Measurements from ENCODE around the gene PTPRM.

Gene PTPRM

DNA sequence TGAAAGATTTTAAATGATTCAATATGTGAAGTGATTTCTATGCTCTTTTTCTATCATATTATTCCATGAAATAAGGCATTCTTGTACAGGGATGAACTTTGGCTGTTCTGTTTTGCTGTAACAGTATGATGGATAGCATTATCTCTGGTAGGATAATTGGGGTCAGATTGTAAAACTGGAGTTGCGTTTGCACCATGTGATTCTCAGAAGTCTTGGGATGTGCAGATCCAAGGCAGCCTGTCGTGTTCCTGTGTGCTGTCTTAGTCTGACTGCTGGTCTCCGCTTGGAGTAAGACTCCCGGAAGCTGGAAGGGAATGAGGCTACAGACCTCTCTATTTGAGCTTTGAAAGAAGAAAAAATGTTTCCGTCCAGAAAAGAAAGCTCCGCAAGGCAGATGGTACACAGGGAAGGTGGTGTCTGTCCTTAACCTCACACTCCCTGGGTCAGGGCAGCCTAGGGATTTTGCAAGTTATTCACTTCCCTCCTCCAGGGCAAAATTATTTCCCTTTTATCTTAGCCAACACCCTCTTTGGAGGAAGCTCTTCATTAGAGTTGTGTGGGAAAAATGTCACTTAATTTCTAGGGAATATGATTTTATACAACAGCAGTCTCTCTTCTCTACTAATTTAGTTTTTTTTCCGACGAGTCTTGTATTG is 250.6 kb downstream of the PTPRM start:
- Histone ChIP-seq H3K36me3 (ENCODE audit: insufficient read depth, low read length) (no peaks in the 10 kb centered on the region), H3K9me3 (ENCODE audit: insufficient read depth, low read length, severe bottlenecking) (peaks cover 17% of the 10 kb centered on the region), H3K27me3 (ENCODE audit: insufficient read depth, low read length, poor library complexity) (no peaks in the 10 kb centered on the region), H3K79me2 (ENCODE audit: insufficient read depth, low read length) (no peaks in the 10 kb centered on the region), H3K27ac (ENCODE audit: low read length) (no peak overlapping the region), H4K20me1 (ENCODE audit: insufficient read depth, low read length) (no peaks in the 10 kb centered on the region), H3K4me1 (ENCODE audit: insufficient read depth, low read length) (no peaks in the 10 kb centered on the region), H3K4me3 (ENCODE audit: low read depth in 1 of 2, low read length in 2 of 2) (no peak overlapping the region), H3K9ac (ENCODE audit: low read depth, low read length) (no peak overlapping the region), H3K4me2 (ENCODE audit: insufficient read depth, low read length) (no peak overlapping the region), H2AFZ (ENCODE audit: low read depth, low read length) (no peak overlapping the region)
- no peak for DNase-seq
- TF ChIP-seq, protein P1, sequence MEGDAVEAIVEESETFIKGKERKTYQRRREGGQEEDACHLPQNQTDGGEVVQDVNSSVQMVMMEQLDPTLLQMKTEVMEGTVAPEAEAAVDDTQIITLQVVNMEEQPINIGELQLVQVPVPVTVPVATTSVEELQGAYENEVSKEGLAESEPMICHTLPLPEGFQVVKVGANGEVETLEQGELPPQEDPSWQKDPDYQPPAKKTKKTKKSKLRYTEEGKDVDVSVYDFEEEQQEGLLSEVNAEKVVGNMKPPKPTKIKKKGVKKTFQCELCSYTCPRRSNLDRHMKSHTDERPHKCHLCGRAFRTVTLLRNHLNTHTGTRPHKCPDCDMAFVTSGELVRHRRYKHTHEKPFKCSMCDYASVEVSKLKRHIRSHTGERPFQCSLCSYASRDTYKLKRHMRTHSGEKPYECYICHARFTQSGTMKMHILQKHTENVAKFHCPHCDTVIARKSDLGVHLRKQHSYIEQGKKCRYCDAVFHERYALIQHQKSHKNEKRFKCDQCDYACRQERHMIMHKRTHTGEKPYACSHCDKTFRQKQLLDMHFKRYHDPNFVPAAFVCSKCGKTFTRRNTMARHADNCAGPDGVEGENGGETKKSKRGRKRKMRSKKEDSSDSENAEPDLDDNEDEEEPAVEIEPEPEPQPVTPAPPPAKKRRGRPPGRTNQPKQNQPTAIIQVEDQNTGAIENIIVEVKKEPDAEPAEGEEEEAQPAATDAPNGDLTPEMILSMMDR (IDR thresholded peaks at IDR 0.05; ENCODE audit: borderline replicate concordance, extremely low read depth, low read length, poor library complexity, severe bottlenecking), result no peak
- TF ChIP-seq EZH2 (IDR thresholded peaks at IDR 0.05; ENCODE audit: borderline replicate concordance, low read depth, low read length, severe bottlenecking), result no peak
- ATAC-seq (ENCODE audit: insufficient read depth, low read depth), result no peak

DNA sequence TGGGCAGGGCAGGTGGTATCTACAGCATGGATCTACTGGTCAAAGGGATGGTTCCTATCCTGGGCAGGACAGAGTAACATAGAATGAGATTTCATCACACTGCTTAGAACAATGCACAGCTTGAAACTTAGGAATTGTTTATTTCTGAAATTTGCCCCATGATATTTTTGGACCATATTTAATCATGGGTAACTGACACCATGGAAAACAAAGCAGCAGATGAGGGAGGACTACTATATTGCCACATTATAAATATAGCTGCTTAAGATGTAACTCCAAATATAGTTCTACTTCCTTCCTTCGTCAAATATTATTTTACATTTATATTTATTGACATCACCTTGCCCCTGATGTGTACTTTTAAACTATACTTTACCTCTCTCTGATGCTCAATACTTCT is 254.7 kb downstream of the PTPRM start:
- Histone ChIP-seq H3K4me3 (ENCODE audit: low read depth in 1 of 2, low read length in 2 of 2) (no peak overlapping the region), H3K27me3 (ENCODE audit: insufficient read depth, low read length, poor library complexity) (no peaks in the 10 kb centered on the region), H3K27ac (ENCODE audit: low read length) (no peak overlapping the region), H3K4me1 (ENCODE audit: insufficient read depth, low read length) (no peaks in the 10 kb centered on the region), H3K36me3 (ENCODE audit: insufficient read depth, low read length) (no peaks in the 10 kb centered on the region), H4K20me1 (ENCODE audit: insufficient read depth, low read length) (no peaks in the 10 kb centered on the region), H3K79me2 (ENCODE audit: insufficient read depth, low read length) (no peaks in the 10 kb centered on the region), H3K4me2 (ENCODE audit: insufficient read depth, low read length) (no peak overlapping the region), H2AFZ (ENCODE audit: low read depth, low read length) (no peak overlapping the region), H3K9ac (ENCODE audit: low read depth, low read length) (no peak overlapping the region), H3K9me3 (ENCODE audit: insufficient read depth, low read length, severe bottlenecking) (no peaks in the 10 kb centered on the region)
- no peak for ATAC-seq (ENCODE audit: insufficient read depth, low read depth)
- no peak for DNase-seq
- TF ChIP-seq, protein P1 (IDR thresholded peaks at IDR 0.05; ENCODE audit: borderline replicate concordance, extremely low read depth, low read length, poor library complexity, severe bottlenecking), result no peak
- no peak for TF ChIP-seq EZH2 (IDR thresholded peaks at IDR 0.05; ENCODE audit: borderline replicate concordance, low read depth, low read length, severe bottlenecking)

DNA sequence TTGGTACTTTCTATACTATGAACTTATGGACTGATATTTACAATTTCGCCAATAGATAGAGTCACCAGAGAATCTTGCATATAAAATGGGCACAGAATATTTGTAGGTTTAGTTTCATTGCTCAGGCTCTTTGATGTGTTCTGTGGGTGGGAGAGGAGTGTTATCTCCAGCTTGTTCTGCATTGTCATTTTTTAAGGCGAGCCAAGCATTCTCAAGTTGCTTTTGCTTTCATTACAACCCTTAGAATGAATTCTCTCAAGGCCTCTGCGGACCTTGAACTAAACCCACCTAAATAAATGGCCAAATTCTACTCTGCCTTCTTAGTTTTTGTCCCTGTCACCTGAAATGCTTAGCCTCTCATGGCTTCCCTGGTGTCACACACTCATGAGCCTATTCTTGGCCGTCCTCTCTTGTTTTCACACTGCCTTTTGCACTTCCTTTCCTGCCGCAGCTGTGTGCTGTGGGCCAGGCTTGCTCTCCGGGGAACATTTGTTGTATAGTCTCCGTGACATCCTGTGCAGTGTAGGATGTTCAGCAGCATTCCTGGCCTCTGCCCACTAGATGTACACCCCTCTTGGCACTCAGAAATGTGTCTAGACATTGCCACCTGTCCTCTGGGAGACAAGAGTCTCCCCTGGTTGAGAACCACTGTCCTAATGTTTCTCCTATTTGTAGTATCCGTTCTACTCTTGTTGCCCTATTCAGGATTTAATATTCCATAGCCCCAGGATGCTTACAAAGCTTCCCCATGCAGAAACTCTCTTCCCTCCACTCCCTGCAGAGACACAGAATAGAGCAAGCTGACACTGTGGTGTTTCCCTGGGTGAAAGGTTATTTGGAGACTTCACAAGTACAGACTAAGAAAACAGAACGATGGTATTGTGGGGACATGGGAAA is 255.6 kb downstream of the PTPRM start:
- no peak for TF ChIP-seq EZH2 (IDR thresholded peaks at IDR 0.05; ENCODE audit: borderline replicate concordance, low read depth, low read length, severe bottlenecking)
- TF ChIP-seq, protein P1 (IDR thresholded peaks at IDR 0.05; ENCODE audit: borderline replicate concordance, extremely low read depth, low read length, poor library complexity, severe bottlenecking), result no peak
- no peak for ATAC-seq (ENCODE audit: insufficient read depth, low read depth)
- Histone ChIP-seq H2AFZ (ENCODE audit: low read depth, low read length) (no peak overlapping the region), H3K9ac (ENCODE audit: low read depth, low read length) (no peak overlapping the region), H3K4me2 (ENCODE audit: insufficient read depth, low read length) (no peak overlapping the region), H3K79me2 (ENCODE audit: insufficient read depth, low read length) (no peaks in the 10 kb centered on the region), H4K20me1 (ENCODE audit: insufficient read depth, low read length) (no peaks in the 10 kb centered on the region), H3K27me3 (ENCODE audit: insufficient read depth, low read length, poor library complexity) (no peaks in the 10 kb centered on the region), H3K4me1 (ENCODE audit: insufficient read depth, low read length) (no peaks in the 10 kb centered on the region), H3K27ac (ENCODE audit: low read length) (no peak overlapping the region), H3K4me3 (ENCODE audit: low read depth in 1 of 2, low read length in 2 of 2) (no peak overlapping the region), H3K36me3 (ENCODE audit: insufficient read depth, low read length) (no peaks in the 10 kb centered on the region), H3K9me3 (ENCODE audit: insufficient read depth, low read length, severe bottlenecking) (no peaks in the 10 kb centered on the region)
- DNase-seq, result no peak

Data from DND-41 (cell line).